C4-2B (cell line): Measurements from ENCODE around the gene PACRG.

Experiments used
- CTCF ChIP-seq: fragments of 450-650 bp; conservative IDR thresholded peaks from 2 replicates; pipeline ENCODE4 v1.5.1; 2017; ENCODE audit warnings: mild to moderate bottlenecking
- ZFX ChIP-seq: fragments of 450-650 bp; IDR thresholded peaks from 2 replicates; pipeline ENCODE4 v1.6.1; 2017

- TF ChIP-seq CTCF (no peak), ZFX (no peak)
Observed at GRCh38 chr6:163341224-163342061, 613.7 kb downstream of the PACRG start.
